Neural cell (in vitro differentiated cells): ENCODE measurements around the gene SYCP1. TPM values are rescaled to one million over a fixed set of nuclear protein-coding genes. Genes with fewer than 3 reads are reported as not detected.
"Not testable (repeated sequence)": the region's sequence is repeated elsewhere in the genome, so short reads cannot be mapped to it uniquely, and the experiment has no call there.

ENCODE experiments used
- H2AFZ ChIP-seq: fragments of 200-600, 300-800 bp; sonication (generic), shearing (Covaris generic); 2 replicates; pipeline ENCODE4 v1.6.0; 2014; ENCODE audit warnings: low read depth, mild to moderate bottlenecking, antibody characterized with exemption, low read length, moderate library complexity
- H3F3A ChIP-seq: fragments of 200-600 bp; shearing (Covaris generic); 2 replicates; pipeline ENCODE4 v1.6.1; 2016; ENCODE audit warnings: mild to moderate bottlenecking, moderate library complexity, mixed read lengths, antibody characterized with exemption, low read length; ENCODE audit not compliant: insufficient read depth, poor library complexity, severe bottlenecking
- H3K27ac ChIP-seq: fragments of 200-600, 300-800 bp; sonication (generic), shearing (Covaris generic); 2 replicates; pipeline ENCODE4 v1.5.1; 2014; ENCODE audit warnings: mild to moderate bottlenecking, low read length, moderate library complexity
- H3K27me3 ChIP-seq: fragments of 300-800, 200-600 bp; sonication (generic), shearing (Covaris generic); 2 replicates; pipeline ENCODE4 v1.6.0; 2014; ENCODE audit warnings: mild to moderate bottlenecking, low read depth, low read length, moderate library complexity; ENCODE audit not compliant: insufficient read depth
- H3K36me3 ChIP-seq: fragments of 300-800, 200-600 bp; sonication (generic), shearing (Covaris generic); 2 replicates; pipeline ENCODE4 v1.5.1; 2014; ENCODE audit warnings: mild to moderate bottlenecking, antibody characterized with exemption, low read length, moderate library complexity; ENCODE audit not compliant: insufficient read depth
- H3K4me2 ChIP-seq: fragments of 300-800, 200-600 bp; sonication (generic), shearing (Covaris generic); 2 replicates; pipeline ENCODE4 v1.6.0; 2014; ENCODE audit warnings: mild to moderate bottlenecking, low read length
- H3K4me3 ChIP-seq: fragments of 300-800, 200-600 bp; sonication (generic), shearing (Covaris generic); 2 replicates; pipeline ENCODE4 v1.5.1; 2014; ENCODE audit warnings: mild to moderate bottlenecking, low read length, moderate library complexity
- H3K79me2 ChIP-seq: fragments of 200-600 bp; shearing (Covaris generic); replicated peaks from 2 replicates; pipeline ENCODE4 v1.6.0; 2014; ENCODE audit warnings: mild to moderate bottlenecking, low read length, moderate library complexity; ENCODE audit not compliant: insufficient read depth
- H3K9ac ChIP-seq: fragments of 300-800, 200-600 bp; sonication (generic), shearing (Covaris generic); 2 replicates; pipeline ENCODE4 v1.6.1; 2016; ENCODE audit warnings: mild to moderate bottlenecking, low read length, mixed read lengths
- H3K9me2 ChIP-seq: fragments of 200-600 bp; shearing (Covaris generic); 2 replicates; pipeline ENCODE4 v1.6.1; 2016; ENCODE audit warnings: mild to moderate bottlenecking, low read length, mixed read lengths; ENCODE audit not compliant: insufficient read depth
- H3K9me3 ChIP-seq: fragments of 200-600, 300-800 bp; sonication (generic), shearing (Covaris generic); 2 replicates; pipeline ENCODE4 v1.6.1; 2016; ENCODE audit warnings: mild to moderate bottlenecking, mixed run types, low read length, moderate library complexity, mixed read lengths
- H4K20me1 ChIP-seq: fragments of 200-600 bp; shearing (Covaris generic); 2 replicates; pipeline ENCODE4 v1.6.1; 2016; ENCODE audit warnings: mild to moderate bottlenecking, mixed run types; ENCODE audit not compliant: insufficient read depth
- EP300 ChIP-seq: fragments of 450-650 bp; conservative IDR thresholded peaks from 2 replicates; pipeline ENCODE4 v1.6.1; 2014; ENCODE audit warnings: antibody characterized with exemption, mild to moderate bottlenecking, moderate library complexity; ENCODE audit not compliant: poor library complexity, severe bottlenecking
- EZH2 ChIP-seq: fragments of 200-600, 300-800 bp; shearing (Covaris generic), sonication (generic); IDR thresholded peaks from 2 replicates; pipeline ENCODE4 v1.6.1; 2014; ENCODE audit warnings: antibody characterized with exemption, low read length, borderline replicate concordance, mild to moderate bottlenecking; ENCODE audit not compliant: insufficient read depth, poor library complexity, severe bottlenecking
- MXI1 ChIP-seq: fragments of 450-650 bp; conservative IDR thresholded peaks from 2 replicates; pipeline ENCODE4 v1.6.1; 2014; ENCODE audit warnings: antibody characterized with exemption, mild to moderate bottlenecking; ENCODE audit not compliant: poor library complexity, severe bottlenecking
- POLR2AphosphoS5 ChIP-seq: IDR thresholded peaks from 2 replicates; pipeline ENCODE4 v1.6.1; 2012
- RAD21 ChIP-seq: fragments of 450-650 bp; conservative IDR thresholded peaks from 2 replicates; pipeline ENCODE4 v1.6.1; 2014; ENCODE audit warnings: antibody characterized with exemption, mild to moderate bottlenecking, moderate library complexity
- SMC3 ChIP-seq: fragments of 450-650 bp; conservative IDR thresholded peaks from 2 replicates; pipeline ENCODE4 v1.6.1; 2014; ENCODE audit warnings: antibody characterized with exemption, mild to moderate bottlenecking, moderate library complexity; ENCODE audit not compliant: poor library complexity
- TAF1 ChIP-seq: IDR thresholded peaks from 2 replicates; pipeline ENCODE4 v1.6.1; 2012; ENCODE audit warnings: low read depth
- polyA plus RNA-seq: library from polyadenylated mRNA; depleted of rRNA; stranded (reverse); fragments of >200 nt; gene quantifications from 2 replicates; pipeline ENCODE4 v1.2.3, GENCODE V29; 2014
- TF ChIP-seq, protein P1 (sequence below): IDR thresholded peaks from 2 replicates; pipeline ENCODE4 v1.6.1; 2012; ENCODE audit warnings: borderline replicate concordance
- TF ChIP-seq, protein P2 (sequence below): fragments of 450-650 bp; IDR thresholded peaks from 2 replicates; pipeline ENCODE4 v1.5.1; 2014; ENCODE audit warnings: antibody characterized with exemption, mild to moderate bottlenecking, moderate library complexity; ENCODE audit not compliant: poor library complexity, severe bottlenecking

Gene SYCP1
- polyA plus RNA-seq, 1 donor from 2014 or later = not detected

DNA sequence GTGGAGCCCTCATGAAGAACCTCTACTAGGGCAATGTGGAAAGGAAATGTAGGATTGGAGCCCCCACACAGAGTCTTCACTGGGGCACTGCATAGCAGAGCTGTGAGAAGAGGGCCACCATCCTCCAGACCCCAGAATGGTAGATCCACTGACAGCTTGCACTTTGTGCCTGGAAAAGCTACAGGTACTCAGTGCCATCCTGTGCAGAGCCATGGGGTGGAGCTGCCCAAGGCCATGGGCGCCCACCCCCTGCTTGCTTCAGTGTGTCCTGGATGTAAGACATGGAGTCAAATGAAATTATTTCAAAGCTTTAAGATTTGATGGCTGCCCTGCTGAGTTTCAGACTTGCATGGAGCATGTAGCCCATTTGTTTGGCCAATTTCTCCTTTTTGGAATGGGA lies 157.8 kb downstream of the SYCP1 start:
- H3K9me2 ChIP-seq = no peaks in the 10 kb centered on the region
- H3F3A ChIP-seq = no peaks in the 10 kb centered on the region
- no peaks in the 10 kb centered on the region for H3K27me3 ChIP-seq
- no peak overlapping the region for H3K9ac ChIP-seq
- no peak overlapping the region for H3K4me2 ChIP-seq
- H3K4me3 ChIP-seq = no peak overlapping the region
- H3K36me3 ChIP-seq = no peaks in the 10 kb centered on the region
- H3K9me3 ChIP-seq = no peaks in the 10 kb centered on the region
- H3K79me2 ChIP-seq = no peaks in the 10 kb centered on the region
- no peak overlapping the region for H3K27ac ChIP-seq
- H4K20me1 ChIP-seq = no peaks in the 10 kb centered on the region
- no peak for TF ChIP-seq SMC3
- no peak for TF ChIP-seq MXI1
- TF ChIP-seq, protein P1, sequence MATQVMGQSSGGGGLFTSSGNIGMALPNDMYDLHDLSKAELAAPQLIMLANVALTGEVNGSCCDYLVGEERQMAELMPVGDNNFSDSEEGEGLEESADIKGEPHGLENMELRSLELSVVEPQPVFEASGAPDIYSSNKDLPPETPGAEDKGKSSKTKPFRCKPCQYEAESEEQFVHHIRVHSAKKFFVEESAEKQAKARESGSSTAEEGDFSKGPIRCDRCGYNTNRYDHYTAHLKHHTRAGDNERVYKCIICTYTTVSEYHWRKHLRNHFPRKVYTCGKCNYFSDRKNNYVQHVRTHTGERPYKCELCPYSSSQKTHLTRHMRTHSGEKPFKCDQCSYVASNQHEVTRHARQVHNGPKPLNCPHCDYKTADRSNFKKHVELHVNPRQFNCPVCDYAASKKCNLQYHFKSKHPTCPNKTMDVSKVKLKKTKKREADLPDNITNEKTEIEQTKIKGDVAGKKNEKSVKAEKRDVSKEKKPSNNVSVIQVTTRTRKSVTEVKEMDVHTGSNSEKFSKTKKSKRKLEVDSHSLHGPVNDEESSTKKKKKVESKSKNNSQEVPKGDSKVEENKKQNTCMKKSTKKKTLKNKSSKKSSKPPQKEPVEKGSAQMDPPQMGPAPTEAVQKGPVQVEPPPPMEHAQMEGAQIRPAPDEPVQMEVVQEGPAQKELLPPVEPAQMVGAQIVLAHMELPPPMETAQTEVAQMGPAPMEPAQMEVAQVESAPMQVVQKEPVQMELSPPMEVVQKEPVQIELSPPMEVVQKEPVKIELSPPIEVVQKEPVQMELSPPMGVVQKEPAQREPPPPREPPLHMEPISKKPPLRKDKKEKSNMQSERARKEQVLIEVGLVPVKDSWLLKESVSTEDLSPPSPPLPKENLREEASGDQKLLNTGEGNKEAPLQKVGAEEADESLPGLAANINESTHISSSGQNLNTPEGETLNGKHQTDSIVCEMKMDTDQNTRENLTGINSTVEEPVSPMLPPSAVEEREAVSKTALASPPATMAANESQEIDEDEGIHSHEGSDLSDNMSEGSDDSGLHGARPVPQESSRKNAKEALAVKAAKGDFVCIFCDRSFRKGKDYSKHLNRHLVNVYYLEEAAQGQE = no peak
- no peak for TF ChIP-seq EP300
- no peak for TF ChIP-seq POLR2AphosphoS5
- TF ChIP-seq EZH2 = no peak
- TF ChIP-seq RAD21 = no peak
- TF ChIP-seq, protein P2, sequence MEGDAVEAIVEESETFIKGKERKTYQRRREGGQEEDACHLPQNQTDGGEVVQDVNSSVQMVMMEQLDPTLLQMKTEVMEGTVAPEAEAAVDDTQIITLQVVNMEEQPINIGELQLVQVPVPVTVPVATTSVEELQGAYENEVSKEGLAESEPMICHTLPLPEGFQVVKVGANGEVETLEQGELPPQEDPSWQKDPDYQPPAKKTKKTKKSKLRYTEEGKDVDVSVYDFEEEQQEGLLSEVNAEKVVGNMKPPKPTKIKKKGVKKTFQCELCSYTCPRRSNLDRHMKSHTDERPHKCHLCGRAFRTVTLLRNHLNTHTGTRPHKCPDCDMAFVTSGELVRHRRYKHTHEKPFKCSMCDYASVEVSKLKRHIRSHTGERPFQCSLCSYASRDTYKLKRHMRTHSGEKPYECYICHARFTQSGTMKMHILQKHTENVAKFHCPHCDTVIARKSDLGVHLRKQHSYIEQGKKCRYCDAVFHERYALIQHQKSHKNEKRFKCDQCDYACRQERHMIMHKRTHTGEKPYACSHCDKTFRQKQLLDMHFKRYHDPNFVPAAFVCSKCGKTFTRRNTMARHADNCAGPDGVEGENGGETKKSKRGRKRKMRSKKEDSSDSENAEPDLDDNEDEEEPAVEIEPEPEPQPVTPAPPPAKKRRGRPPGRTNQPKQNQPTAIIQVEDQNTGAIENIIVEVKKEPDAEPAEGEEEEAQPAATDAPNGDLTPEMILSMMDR = no peak
- no peak for TF ChIP-seq TAF1
- no peak overlapping the region for H2AFZ ChIP-seq

DNA sequence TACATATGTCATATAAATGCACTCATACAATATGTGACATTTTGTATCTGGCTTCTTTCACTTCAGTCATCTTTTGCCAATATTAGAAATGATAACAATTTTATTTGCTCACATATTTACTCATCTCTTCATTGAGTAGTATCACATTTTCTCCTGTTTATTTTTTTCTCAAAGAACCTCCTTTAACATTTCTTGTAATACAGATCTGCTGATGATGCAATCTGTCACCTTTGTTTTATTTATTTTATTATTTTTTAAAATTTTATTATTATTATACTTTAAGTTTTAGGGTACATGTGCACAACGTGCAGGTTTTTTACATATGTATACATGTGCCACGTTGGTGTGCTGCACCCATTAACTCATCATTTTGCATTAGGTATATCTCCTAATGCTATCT lies 159.1 kb downstream of the SYCP1 start:
- no peak overlapping the region for H3K4me3 ChIP-seq
- TF ChIP-seq MXI1 = no peak
- no peak for TF ChIP-seq RAD21
- TF ChIP-seq SMC3 = no peak
- TF ChIP-seq, protein P2 = no peak
- no peak for TF ChIP-seq EP300
- TF ChIP-seq, protein P1 = no peak
- H2AFZ ChIP-seq = no peak overlapping the region
- no peak overlapping the region for H3K27ac ChIP-seq
- no peaks in the 10 kb centered on the region for H3K9me2 ChIP-seq
- no peaks in the 10 kb centered on the region for H3K79me2 ChIP-seq
- no peaks in the 10 kb centered on the region for H4K20me1 ChIP-seq
- H3F3A ChIP-seq = no peaks in the 10 kb centered on the region
- no peaks in the 10 kb centered on the region for H3K9me3 ChIP-seq
- no peak overlapping the region for H3K9ac ChIP-seq
- H3K4me2 ChIP-seq = no peak overlapping the region
- H3K36me3 ChIP-seq = no peaks in the 10 kb centered on the region
- H3K27me3 ChIP-seq = no peaks in the 10 kb centered on the region

DNA sequence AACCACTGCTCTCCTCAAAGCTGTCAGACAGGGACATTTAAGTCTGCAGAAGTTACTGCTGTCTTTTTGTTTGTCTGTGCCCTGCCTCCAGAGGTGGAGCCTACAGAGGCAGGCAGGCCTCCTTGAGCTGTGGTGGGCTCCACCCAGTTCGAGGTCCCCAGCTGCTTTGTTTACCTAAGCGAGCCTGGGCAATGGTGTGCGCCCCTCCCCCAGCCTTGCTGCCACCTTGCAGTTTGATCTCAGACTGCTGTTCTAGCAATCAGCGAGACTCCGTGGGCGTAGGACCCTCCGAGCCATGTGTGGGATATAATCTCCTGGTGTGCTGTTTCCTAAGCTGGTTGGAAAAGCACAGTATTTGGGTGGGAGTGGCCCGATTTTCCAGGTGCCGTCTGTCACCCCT lies 164.9 kb downstream of the SYCP1 start:
- H3K9ac ChIP-seq, H3K9me2 ChIP-seq, H3K4me2 ChIP-seq, H3F3A ChIP-seq, H4K20me1 ChIP-seq, H3K27ac ChIP-seq, H2AFZ ChIP-seq, H3K36me3 ChIP-seq, H3K9me3 ChIP-seq, H3K79me2 ChIP-seq, H3K27me3 ChIP-seq, H3K4me3 ChIP-seq: not testable (repeated sequence)
